ENCODE data around the gene ADGRL1. TPM values are rescaled to one million over a fixed set of nuclear protein-coding genes. Genes with fewer than 3 reads are reported as not detected.
A peak's percentile ranks its signal among the peaks of the same experiment; 100 is the strongest.

The ADGRL1 gene
- total and polyA plus RNA-seq, 9 of the 15 experiments (the other 6 are each of a cell fraction or from before 2014, with no cell fraction given), result 0.14 to 37.0 (median 8.6) TPM

DNA sequence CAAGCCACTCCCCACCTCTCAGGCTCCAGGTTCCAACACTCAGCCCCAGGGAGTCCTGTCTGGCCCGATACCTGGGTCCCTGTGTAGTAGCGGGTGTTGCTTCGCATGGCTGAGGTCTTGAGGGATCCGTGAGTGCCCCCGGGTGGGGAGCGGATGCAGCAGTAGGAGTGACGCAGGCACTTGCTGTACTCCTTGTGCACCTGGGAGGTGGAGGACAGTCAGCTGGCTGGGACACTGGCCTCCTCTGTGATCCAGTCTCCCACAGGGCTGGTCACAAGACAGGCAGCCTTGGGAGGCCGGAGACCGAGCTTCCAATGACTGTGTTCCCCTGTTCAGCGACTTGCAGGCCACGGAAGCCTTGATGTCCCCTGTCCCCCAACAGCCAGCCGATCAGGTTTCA lies 53.3 kb downstream of the ADGRL1 start (continued):
- TF ChIP-seq FOXA3 (CRISPR knock-in tag; conservative IDR thresholded peaks at IDR 0.05 in 1 of 2, IDR thresholded peaks at IDR 0.05 in 1 of 2), result no peak
- TF ChIP-seq, protein P1, sequence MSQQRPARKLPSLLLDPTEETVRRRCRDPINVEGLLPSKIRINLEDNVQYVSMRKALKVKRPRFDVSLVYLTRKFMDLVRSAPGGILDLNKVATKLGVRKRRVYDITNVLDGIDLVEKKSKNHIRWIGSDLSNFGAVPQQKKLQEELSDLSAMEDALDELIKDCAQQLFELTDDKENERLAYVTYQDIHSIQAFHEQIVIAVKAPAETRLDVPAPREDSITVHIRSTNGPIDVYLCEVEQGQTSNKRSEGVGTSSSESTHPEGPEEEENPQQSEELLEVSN (IDR thresholded peaks at IDR 0.05; ENCODE audit: borderline replicate concordance in 1 of 2, extremely low read depth in 1 of 2, insufficient read depth in 1 of 2, insufficient read length in 1 of 2, low read depth in 1 of 2, low read length in 1 of 2, poor library complexity in 1 of 2, severe bottlenecking in 1 of 2), result no peak
- TF ChIP-seq NFIC (IDR thresholded peaks at IDR 0.05), result no peak
- TF ChIP-seq MTA1 (IDR thresholded peaks at IDR 0.05; ENCODE audit: borderline replicate concordance), result no peak
- no peak for TF ChIP-seq ZNF75A (CRISPR knock-in tag; IDR thresholded peaks at IDR 0.05)

DNA sequence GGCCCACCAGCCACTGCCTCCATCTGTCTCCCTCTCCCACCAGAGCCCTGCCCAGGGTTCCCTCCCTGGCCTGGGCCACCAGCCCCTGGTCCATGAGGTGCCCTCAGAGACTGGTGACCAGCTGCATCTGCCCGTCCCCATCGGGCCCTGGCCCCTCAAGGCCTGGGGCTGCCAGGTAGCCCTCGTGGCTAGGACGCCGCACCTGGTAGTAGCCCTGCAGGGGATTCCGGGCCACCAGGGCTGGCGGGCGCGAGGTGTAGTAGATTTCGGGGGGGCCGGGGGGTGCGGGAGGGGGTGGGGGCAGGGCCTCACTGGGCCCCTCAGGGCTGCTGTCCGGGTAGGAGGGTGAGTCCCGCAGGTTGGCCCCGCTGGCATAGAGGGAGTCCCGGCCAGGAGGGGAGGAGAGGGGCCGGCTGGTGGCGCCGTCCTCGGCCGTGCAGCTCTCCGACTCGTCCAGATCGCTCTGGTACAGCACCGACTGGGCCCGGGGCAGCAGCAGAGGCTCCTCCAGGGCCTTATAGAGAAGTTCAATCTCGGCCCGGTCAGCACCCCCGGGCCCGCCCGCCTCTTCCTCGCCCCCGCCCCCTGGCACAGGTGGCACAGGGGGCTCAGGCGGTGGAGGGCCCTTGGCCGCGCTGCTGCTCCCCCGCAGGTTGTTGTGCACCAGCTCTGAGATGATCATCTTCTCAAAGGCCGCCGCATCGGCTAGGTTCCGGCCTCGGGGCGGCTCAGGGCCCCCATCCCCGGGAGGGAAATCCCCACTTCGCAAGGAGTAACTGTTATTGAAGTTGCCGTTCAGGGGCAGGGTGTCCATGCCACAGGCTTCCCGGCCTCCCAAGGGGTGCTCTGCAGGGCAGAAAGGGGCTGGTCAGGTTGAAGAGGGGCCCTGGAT lies 55.0 kb downstream of the ADGRL1 start:
- ATAC-seq (no peak), DNase-seq (ENCODE audit: extremely low read depth in 1 of 4, low spot score in 3 of 4) (no peak), FAIRE-seq (no peak)
- no TSS peak for BruUV-seq (replicated peaks)
- peaks cover 31% of the 10 kb centered on the region; the same call in 2 of the 3 replicates for H3K36me3 ChIP-seq (ENCODE audit: control insufficient read depth, insufficient read depth, low read length)
- peaks cover 21% of the 10 kb centered on the region; the same call in 1 of the 2 replicates for H4K20me1 ChIP-seq (replicated peaks; ENCODE audit: control insufficient read depth, insufficient read depth, low read length)
- in situ Hi-C loops (cut with MboI) (no loop called here), intact Hi-C loops (cut with micrococcal nuclease) (no loop called here)
- no peak overlapping the region for H2AFZ ChIP-seq (ENCODE audit: low read depth, low read length)
- no peaks in the 10 kb centered on the region for H3K27me3 ChIP-seq (ENCODE audit: control insufficient read depth in 2 of 2, insufficient read depth in 2 of 2, low read length in 2 of 2)
- H3K4me1 ChIP-seq (replicated peaks in 1 of 2; ENCODE audit: control insufficient read depth in 2 of 2, insufficient read depth in 2 of 2, low read length in 2 of 2), result peaks cover 10 to 27% of the 10 kb centered on the region in 2 experiments; a peak in 3 of 5 replicates
- no peak overlapping the region for H3K27ac ChIP-seq (ENCODE audit: extremely low read depth, low read depth, low read length)
- peaks cover 7% of the 10 kb centered on the region for H3K9me1 ChIP-seq (ENCODE audit: control insufficient read depth, insufficient read depth, low read length)
- CTCF ChIA-PET (ENCODE audit: low intra/inter-chr PET ratio), result interaction anchor here (0.6 kb wide), 1 partner anchor 187 kb away, joined by 3 read pairs; no protein-coding TSS in a partner anchor
- H3K9ac ChIP-seq (ENCODE audit: insufficient read depth in 1 of 2, low read depth in 2 of 2, low read length in 2 of 2), result no peak overlapping the region
- no peak for TF ChIP-seq IRF1 (CRISPR knock-in tag; IDR thresholded peaks at IDR 0.05; ENCODE audit: borderline replicate concordance)
- TF ChIP-seq, protein P2, sequence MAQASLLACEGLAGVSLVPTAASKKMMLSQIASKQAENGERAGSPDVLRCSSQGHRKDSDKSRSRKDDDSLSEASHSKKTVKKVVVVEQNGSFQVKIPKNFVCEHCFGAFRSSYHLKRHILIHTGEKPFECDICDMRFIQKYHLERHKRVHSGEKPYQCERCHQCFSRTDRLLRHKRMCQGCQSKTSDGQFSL (CRISPR knock-in tag; IDR thresholded peaks at IDR 0.05), result no peak
- TF ChIP-seq, protein P2 (tag; IDR thresholded peaks at IDR 0.05), result 0 out of 4 replicates have a peak, but pooled peaks of 1 of the 2 experiments have one; percentile 33
- POLR2A ChIA-PET, result interaction anchor here (0.5 kb wide), 1 partner anchor 33 kb away, joined by 3 read pairs; the partner anchor contains the start of gene PRKACA
- peaks cover 4% of the 10 kb centered on the region; the same call in 1 of the 3 replicates for H3K79me2 ChIP-seq (ENCODE audit: control insufficient read depth, insufficient read depth, low read length)
- WGBS (ENCODE audit: insufficient coverage, low coverage, missing lambda C conversion rate), result 87% methylated on average over 8 of the region's 47 CpGs
- H3K9me3 ChIP-seq (replicated peaks; ENCODE audit: control insufficient read depth, insufficient read depth, low read depth, low read length), result no peaks in the 10 kb centered on the region
- no peak overlapping the region for H3K4me2 ChIP-seq (ENCODE audit: insufficient read depth, low read length)
- H3K4me3 ChIP-seq, result no peak overlapping the region
